GM19023 (cell line): Measurements from ENCODE around the gene CLHC1.
"Not testable (repeated sequence)": the region's sequence is repeated elsewhere in the genome, so short reads cannot be mapped to it uniquely, and the experiment has no call there.

ENCODE experiments used
- ATAC-seq: cut with Tn5 transposase; IDR thresholded peaks from one replicate; pipeline ENCODE4 v1.9.1; 2021; ENCODE audit warnings: mild to moderate bottlenecking, moderate library complexity; ENCODE audit not compliant: unreplicated experiment

The CLHC1 gene

GRCh38 chr2:55232084-55232862 lies at the start of gene CLHC1, which contains the start of gene RPS27A:
TSS of gene CLHC1 (minus strand) at chr2:55232293. CDS start at chr2:55222411, 9,882 bp downstream.
TSS of gene RPS27A (plus strand) at chr2:55232688. CDS start at chr2:55232825, 137 bp downstream.
- peak; percentile 85 for ATAC-seq

DNA sequence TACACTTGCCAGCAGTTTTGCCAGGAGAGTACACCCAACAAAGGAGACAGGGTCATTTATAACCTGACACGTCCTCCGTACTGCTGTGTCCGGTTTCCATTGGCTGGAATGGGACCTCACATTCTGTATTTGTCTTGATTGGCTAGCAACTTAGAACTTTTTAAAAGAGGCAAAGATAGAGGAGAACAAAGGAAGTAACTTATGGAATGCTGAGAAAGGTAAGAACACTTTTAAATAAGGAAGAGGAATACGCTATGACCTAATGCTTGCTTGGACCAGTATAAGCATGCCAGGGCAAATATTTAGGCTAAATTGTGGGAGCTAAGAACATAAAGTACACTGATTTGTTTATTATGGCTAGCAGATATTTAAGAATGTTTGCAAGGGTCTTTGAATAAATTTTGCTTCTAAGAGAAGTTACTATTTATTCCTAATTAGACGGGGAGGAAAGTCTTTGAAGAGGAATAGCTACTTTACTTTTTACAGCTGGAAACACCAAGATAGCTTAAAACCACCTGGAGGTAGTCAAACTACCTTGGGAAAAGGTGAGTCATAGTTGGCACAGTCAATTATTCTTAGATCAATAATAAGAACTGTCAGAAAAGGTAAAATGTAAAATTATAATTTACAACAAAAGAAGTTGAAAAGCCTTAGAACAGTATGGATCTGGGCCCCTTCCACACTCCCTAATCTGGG lies 48.9 kb upstream of the CLHC1 start:
- not testable (repeated sequence) for ATAC-seq

GRCh38 chr2:55279859-55280424 lies 47.8 kb upstream of the CLHC1 start:
- not testable (repeated sequence) for ATAC-seq

DNA sequence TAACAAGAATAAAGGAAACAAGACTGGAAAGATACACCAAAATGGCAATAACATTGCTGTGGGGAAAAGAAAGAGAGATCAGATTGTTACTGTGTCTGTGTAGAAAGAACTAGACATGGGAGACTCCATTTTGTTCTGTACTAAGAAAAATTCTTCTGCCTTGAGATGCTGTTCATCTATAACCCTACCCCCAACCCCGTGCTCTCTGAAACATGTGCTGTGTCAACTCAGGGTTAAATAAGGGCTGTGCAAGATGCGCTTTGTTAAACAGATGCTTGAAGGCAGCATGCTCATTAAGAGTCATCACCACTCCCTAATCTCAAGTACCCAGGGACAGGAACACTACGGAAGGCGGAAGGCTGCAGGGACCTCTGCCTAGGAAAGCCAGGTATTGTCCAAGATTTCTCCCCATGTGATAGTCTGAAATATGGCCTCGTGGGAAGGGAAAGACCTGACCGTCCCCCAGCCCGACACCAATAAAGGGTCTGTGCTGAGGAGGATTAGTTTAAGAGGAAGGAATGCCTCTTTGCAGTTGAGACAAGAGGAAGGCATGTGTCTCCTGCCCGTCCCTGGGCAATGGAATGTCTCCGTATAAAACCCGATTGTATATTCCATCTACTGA lies 47.2 kb upstream of the CLHC1 start:
- ATAC-seq: not testable (repeated sequence)

DNA sequence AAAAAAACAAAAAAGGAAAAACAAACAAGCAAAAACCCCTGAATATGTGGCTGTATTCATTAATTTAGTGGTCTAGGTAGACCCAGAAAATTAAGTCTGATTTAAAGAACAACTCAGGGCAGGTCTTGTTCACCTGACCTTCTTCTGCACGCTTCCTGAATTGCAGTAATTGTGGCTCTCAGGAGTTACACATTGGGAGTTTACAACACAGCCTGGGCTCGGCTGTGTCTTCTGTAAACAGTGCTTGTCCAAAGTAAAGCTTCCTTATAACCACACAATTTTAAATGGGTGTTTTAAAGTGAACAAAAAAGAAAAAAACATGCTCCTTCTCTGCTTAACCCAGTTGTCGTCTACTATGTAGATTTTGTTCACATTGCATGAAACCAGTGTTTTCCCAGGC lies 45.2 kb upstream of the CLHC1 start:
- ATAC-seq: no peak

DNA sequence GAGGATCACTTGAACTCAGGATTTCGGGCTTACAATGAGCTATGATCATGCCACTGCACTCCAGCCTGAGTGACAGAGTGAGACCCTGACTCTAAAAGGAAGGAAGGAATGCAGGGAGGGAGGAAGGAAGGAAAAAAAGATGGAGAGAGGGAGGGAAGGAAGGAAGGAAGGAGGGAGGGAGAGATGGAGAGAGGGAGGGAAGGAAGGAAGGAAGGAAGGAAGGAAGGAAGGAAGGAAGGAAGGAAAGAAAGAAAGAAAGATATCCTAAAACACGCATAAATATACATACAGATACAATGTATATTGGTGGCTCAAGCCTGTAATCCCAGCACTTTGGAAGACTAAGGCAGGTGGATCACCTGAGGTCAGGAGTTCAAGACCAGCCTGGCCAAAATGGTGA lies 42.3 kb upstream of the CLHC1 start:
- ATAC-seq: not testable (repeated sequence)

DNA sequence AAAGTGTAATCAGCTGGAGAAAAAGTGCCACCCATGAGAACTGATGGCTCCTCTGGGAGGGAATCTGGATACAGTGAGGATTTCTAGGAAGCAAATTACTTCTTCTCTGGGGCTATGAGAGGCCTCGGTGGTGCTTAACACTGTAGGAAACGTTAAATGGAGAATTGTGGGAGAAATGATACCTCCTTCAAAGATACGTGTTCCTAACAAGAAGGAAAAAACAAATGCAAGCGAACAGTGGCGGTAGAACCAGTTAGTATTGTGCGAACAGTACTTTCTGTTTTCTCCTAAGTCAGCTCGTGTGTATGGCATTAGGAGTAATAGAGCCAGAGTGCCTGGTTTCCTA lies 37.5 kb upstream of the CLHC1 start:
- ATAC-seq: no peak

DNA sequence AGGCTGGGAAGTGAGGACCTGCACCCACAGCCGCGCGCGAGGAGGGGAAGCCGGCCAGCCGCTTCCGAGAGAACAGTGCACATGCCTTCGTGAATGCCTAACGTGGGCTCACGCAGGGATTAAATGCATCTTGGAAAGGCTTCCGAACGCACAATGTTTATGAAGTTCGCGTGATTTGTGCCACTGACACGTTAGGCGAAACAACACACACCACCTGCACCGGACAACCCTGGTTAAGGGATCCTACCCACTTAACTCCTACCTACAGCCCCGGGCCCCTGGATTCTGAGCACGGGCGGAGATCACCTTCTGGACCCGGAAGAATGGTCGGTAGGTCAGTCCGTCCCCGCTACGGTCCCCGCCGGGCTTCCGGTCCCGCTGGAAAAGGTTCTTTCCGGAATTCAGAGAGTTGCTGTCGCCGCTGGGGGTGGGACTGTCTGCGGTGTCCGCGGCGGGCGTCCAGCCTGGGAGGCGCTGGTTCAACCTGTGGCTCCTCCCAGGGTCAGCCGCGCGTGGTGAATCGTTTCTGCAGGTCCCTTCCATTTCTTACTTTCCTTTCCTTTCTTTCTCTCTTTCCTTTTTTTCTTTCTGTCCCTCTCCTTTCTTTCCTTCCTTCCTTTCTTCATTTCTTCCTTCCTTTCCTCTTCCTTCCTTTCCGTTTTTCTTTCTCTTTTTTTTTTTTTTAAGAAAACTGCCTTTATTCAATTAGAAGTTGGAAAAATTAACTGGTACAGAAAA lies 37.0 kb upstream of the CLHC1 start, which contains the start of gene MTIF2:
MTIF2 (minus strand) TSS at position 325 of the 738 bp plus-strand sequence. CDS start 5,373 bp downstream, outside the sequence.
- ATAC-seq: peak; percentile 99

DNA sequence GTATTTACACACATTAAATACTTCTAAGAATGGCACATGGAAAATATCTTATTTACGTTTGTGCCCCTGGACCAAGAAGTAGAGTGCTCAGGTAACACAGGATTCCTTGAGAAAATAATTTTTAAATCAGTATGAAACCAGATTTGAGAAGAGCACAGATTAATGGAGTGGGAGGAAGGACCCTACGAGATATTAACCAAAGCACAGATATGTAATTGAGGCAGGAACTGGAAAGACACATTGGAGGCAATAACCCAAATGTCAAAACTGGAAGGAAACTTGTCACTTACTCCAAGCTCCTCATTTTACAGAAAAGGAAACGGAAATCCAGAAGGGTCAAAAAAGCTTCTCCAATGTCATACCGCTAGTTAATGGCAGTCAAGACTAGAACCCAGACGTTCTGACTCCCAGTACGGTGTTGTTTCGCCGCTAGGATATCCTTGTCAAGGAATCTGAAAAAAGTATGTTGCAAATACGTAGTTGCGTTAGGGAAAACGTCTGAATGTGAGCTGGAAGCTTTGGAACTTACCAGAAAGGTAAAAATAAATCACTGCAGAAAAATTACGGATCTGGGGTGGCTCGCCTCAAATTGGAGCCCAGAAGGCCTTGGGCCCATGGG lies 36.3 kb upstream of the CLHC1 start:
- ATAC-seq: no peak

DNA sequence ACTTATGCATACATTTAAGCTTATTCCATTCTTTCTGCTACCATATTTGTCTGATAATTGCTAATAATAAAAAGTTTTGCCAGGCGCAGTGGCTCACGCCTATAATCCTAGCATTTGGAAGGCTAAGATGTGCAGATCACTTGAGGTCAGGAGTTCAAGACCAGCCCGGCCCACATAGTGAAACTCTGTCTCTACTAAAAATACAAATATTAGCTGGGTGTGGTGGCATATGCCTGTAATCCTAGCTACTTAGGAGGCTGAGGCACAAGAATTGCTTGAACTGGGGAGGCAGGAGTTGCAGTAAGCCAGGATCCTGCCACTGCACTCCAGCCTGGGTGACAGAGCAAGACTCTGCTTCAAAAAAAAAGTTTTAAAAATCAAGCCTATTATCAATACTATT lies 27.5 kb upstream of the CLHC1 start:
- ATAC-seq: not testable (repeated sequence)

GRCh38 chr2:55252832-55253231 lies 20.7 kb upstream of the CLHC1 start:
- no peak for ATAC-seq

- ATAC-seq: no peak
Measured at GRCh38 chr2:55247025-55247424, 14.9 kb upstream of the CLHC1 start.

GRCh38 chr2:55245411-55245810 lies 13.3 kb upstream of the CLHC1 start:
- ATAC-seq: no peak

GRCh38 chr2:55242617-55243016 lies 10.5 kb upstream of the CLHC1 start:
- ATAC-seq: no peak

GRCh38 chr2:55241582-55241981 lies 9.5 kb upstream of the CLHC1 start:
- ATAC-seq: not testable (repeated sequence)

DNA sequence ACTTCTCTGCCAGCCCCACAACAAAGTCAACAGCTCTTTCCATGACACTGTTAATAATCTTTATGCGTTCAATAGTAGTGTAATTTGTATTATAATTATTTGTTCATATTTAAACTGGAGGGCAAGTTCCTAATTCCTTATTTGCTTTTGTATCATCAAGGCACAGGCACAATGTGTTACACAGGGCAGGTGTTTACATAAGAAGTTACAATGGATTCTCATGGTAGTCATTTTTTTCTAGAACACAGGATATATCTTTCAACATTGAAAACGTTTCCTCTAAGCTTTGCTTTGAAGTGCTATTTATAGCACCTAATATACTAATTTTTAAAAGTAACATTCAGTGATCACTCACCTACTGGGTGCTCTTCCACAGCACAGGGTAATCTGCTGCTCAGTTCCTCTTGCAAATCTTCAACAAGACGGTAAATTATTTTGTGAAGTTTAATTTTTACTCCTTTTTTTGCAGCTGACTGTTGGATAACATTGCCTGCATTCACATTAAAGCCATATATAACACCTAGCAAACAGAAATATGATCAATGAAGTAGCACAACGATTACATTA lies 7.6 kb upstream of the CLHC1 start:
- no peak for ATAC-seq

DNA sequence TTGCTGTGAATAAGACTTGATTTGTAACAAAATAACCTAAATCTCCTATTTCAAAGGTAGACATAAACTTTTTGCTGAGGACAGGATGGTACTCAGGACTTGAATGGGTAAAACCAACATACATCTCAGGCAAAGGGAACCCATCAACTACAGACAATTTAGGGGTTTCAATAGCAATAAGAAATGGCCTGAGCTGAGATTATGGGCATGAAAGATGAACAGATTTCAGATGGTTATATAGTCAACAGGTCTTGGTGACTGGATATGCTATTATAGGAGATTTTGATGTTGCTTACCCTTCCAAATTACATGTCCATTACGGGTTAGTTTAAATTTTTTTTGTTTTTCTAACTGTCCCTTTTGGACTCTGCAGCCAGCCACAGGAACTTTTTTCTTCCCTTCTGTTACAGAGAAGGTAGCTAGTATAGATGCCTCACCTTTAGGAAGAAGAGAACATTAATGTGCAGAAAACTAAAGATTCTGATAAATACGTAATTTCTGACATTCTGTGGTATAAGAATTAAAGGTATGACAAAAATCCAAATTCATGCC lies 5.0 kb upstream of the CLHC1 start:
- ATAC-seq: no peak

DNA sequence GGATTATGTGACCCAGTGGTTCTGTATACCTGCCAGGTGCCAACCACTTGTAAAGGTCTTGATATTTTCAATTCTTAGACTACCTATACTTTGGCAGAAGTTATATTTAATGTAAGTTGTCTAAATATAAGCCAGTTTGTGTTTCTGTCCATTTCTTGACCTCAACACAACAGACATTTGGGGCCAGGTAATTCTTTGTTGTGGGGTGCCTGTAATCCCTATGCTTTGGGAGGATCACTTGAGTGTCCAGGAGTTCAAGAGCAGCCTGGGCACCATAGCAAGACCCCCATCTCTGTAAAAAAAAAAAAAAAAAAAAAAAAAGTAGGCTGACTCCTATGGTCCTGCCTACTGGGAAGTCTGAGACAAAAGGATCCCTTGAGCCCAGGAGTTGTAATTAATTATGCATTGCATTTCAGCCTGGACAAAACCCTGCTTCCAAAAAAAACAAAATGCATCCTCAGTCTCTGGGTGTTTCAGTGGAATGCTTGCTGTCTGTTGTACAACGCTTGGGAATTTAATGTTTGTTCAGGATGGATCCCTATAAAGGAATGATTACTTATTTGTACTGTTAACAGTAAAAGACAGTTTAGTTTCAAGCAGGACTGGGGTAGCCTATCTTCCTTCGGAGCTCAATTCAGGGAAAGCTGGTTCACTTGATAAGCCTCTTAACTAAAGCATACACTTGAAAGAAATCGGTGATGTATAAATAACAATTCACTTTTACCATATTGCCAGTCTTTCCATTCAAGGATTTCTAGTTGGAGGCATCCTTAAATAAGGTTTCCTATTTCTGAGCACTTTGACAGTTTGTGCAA lies 3.8 kb upstream of the CLHC1 start:
- ATAC-seq: no peak

DNA sequence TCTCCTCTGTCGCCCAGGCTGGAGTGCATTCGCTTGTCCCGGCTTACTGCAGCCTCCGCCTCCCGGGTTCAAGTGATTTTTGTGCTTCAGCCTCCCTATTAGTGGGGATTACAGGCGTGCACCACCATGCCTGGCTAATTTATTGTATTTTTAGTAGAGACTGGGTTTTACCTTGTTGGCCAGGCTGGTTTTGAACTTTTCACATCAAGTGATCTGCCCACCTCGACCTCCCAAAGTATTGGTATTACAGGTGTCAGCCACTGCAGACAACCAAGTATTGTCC lies 1.5 kb upstream of the CLHC1 start:
- no peak for ATAC-seq
